ENCODE results near the gene SLC25A51. TPM values are rescaled to one million over a fixed set of nuclear protein-coding genes. Genes with fewer than 3 reads are reported as not detected.

Gene SLC25A51
- total RNA-seq, 3 donors from 2014 or later (not counting 1 experiment from before 2014, with no cell fraction given): 22.2 to 35.4 (median 33.7) TPM

GRCh38 chr9:37943345-37944265, 39.7 kb upstream of the SLC25A51 start:
- Mint-ChIP-seq H3K36me3 (no peaks in the 10 kb centered on the region), H3K9me3 (no peaks in the 10 kb centered on the region), H3K4me1 (no peaks in the 10 kb centered on the region), H3K4me3 (no peak overlapping the region), H3K27me3 (ENCODE audit: low read depth in 2 of 2) (no peaks in the 10 kb centered on the region), H3K27ac (no peak overlapping the region)
- H3K9me3 ChIP-seq (ENCODE audit: control insufficient read depth, insufficient read depth, low read length): no peaks in the 10 kb centered on the region
- H3K27ac ChIP-seq (ENCODE audit: low read length): no peak overlapping the region
- ATAC-seq: no peak
- H3K36me3 ChIP-seq (ENCODE audit: control insufficient read depth, insufficient read depth, low read length): no peaks in the 10 kb centered on the region
- H3K4me3 ChIP-seq (ENCODE audit: low read length): no peak overlapping the region
- no peaks in the 10 kb centered on the region for H3K4me1 ChIP-seq (ENCODE audit: control insufficient read depth, insufficient read depth, low read length)
- 87% methylated on average over 12 of the region's 12 CpGs for WGBS (ENCODE audit: insufficient coverage)
- intact Hi-C loops (cut with micrococcal nuclease): no loop called here
- no peaks in the 10 kb centered on the region for H3K27me3 ChIP-seq (ENCODE audit: control insufficient read depth, insufficient read depth, low read length)
- DNase-seq: no peak
- no peak for TF ChIP-seq CTCF (IDR thresholded peaks at IDR 0.05)

- H3K4me3 ChIP-seq (ENCODE audit: low read length): no peak overlapping the region
- H3K4me1 Mint-ChIP-seq: no peaks in the 10 kb centered on the region
- no peaks in the 10 kb centered on the region for H3K36me3 ChIP-seq (ENCODE audit: control insufficient read depth, insufficient read depth, low read length)
- H3K27me3 Mint-ChIP-seq (ENCODE audit: low read depth in 2 of 2): no peaks in the 10 kb centered on the region
- H3K27ac ChIP-seq (ENCODE audit: low read length): no peak overlapping the region
- intact Hi-C loops (cut with micrococcal nuclease): no loop called here
- no peak overlapping the region for H3K4me3 Mint-ChIP-seq
- H3K27ac Mint-ChIP-seq: no peak overlapping the region
- H3K9me3 Mint-ChIP-seq: no peaks in the 10 kb centered on the region
- no peak for TF ChIP-seq CTCF (IDR thresholded peaks at IDR 0.05)
- H3K27me3 ChIP-seq (ENCODE audit: control insufficient read depth, insufficient read depth, low read length): no peaks in the 10 kb centered on the region
- H3K36me3 Mint-ChIP-seq: no peaks in the 10 kb centered on the region
- H3K9me3 ChIP-seq (ENCODE audit: control insufficient read depth, insufficient read depth, low read length): no peaks in the 10 kb centered on the region
- WGBS (ENCODE audit: insufficient coverage): 87% methylated on average over 10 of the region's 12 CpGs
- ATAC-seq (no peak), DNase-seq (no peak)
- H3K4me1 ChIP-seq (ENCODE audit: control insufficient read depth, insufficient read depth, low read length): no peaks in the 10 kb centered on the region
These were observed 38.9 kb upstream of the SLC25A51 start for GRCh38 chr9:37942621-37943344.

GRCh38 chr9:37941253-37941652, 37.3 kb upstream of the SLC25A51 start:
- H3K27me3 ChIP-seq (ENCODE audit: control insufficient read depth, insufficient read depth, low read length): no peaks in the 10 kb centered on the region
- H3K27ac Mint-ChIP-seq: no peak overlapping the region
- TF ChIP-seq CTCF (IDR thresholded peaks at IDR 0.05): no peak
- H3K27me3 Mint-ChIP-seq (ENCODE audit: low read depth in 2 of 2): no peaks in the 10 kb centered on the region
- no peaks in the 10 kb centered on the region for H3K9me3 ChIP-seq (ENCODE audit: control insufficient read depth, insufficient read depth, low read length)
- intact Hi-C loops (cut with micrococcal nuclease): no loop called here
- ATAC-seq: no peak
- WGBS (ENCODE audit: insufficient coverage): 100% methylated on average over 2 of the region's 2 CpGs
- no peaks in the 10 kb centered on the region for H3K36me3 Mint-ChIP-seq
- H3K4me3 Mint-ChIP-seq: no peak overlapping the region
- no peak for DNase-seq
- no peaks in the 10 kb centered on the region for H3K4me1 ChIP-seq (ENCODE audit: control insufficient read depth, insufficient read depth, low read length)
- H3K9me3 Mint-ChIP-seq: no peaks in the 10 kb centered on the region
- H3K36me3 ChIP-seq (ENCODE audit: control insufficient read depth, insufficient read depth, low read length): no peaks in the 10 kb centered on the region
- H3K27ac ChIP-seq (ENCODE audit: low read length): no peak overlapping the region
- H3K4me1 Mint-ChIP-seq: no peaks in the 10 kb centered on the region
- no peak overlapping the region for H3K4me3 ChIP-seq (ENCODE audit: low read length)

Measured in natural killer cell (primary cell).